Loucy (cell line): ENCODE data around the gene NEK3.

Experiments
- H2AFZ ChIP-seq: fragments of 200-600 bp; sonication (generic); 2 replicates; pipeline ENCODE4 v1.6.0; 2016; ENCODE audit warnings: antibody characterized with exemption, mild to moderate bottlenecking, low read length, moderate library complexity
- H3F3A ChIP-seq: fragments of 200-600 bp; 2 replicates; pipeline ENCODE4 v1.6.0; 2016; ENCODE audit warnings: antibody characterized with exemption, low read depth, mild to moderate bottlenecking
- H3K27me3 ChIP-seq: fragments of 200-600 bp; sonication (generic); 2 replicates; pipeline ENCODE4 v1.6.1; 2014; ENCODE audit warnings: low read length, mild to moderate bottlenecking; ENCODE audit not compliant: insufficient read depth, poor library complexity, severe bottlenecking
- H3K36me3 ChIP-seq: fragments of 200-600 bp; sonication (generic); 2 replicates; pipeline ENCODE4 v1.6.1; 2016; ENCODE audit warnings: low read length; ENCODE audit not compliant: insufficient read depth
- H3K4me1 ChIP-seq: fragments of 200-600 bp; sonication (generic); 2 replicates; pipeline ENCODE4 v1.5.1; 2014; ENCODE audit warnings: low read length, mild to moderate bottlenecking; ENCODE audit not compliant: insufficient read depth, poor library complexity, severe bottlenecking
- H3K4me2 ChIP-seq: fragments of 200-600 bp; sonication (generic); 2 replicates; pipeline ENCODE4 v1.6.0; 2014; ENCODE audit warnings: antibody characterized with exemption, low read length, low read depth, mild to moderate bottlenecking; ENCODE audit not compliant: poor library complexity, severe bottlenecking
- H3K4me3 ChIP-seq: fragments of 200-600 bp; sonication (generic); 2 replicates; pipeline ENCODE4 v1.5.1; 2014; ENCODE audit warnings: low read length, mild to moderate bottlenecking, mixed read lengths; ENCODE audit not compliant: poor library complexity, severe bottlenecking
- H3K79me2 ChIP-seq: fragments of 200-600 bp; sonication (generic); 2 replicates; pipeline ENCODE4 v1.6.1; 2014; ENCODE audit warnings: low read length; ENCODE audit not compliant: insufficient read depth
- H3K9ac ChIP-seq: fragments of 200-600 bp; sonication (generic); 2 replicates; pipeline ENCODE4 v1.6.0; 2014; ENCODE audit warnings: mild to moderate bottlenecking, low read depth, low read length, moderate library complexity; ENCODE audit not compliant: poor library complexity, severe bottlenecking
- H3K9me2 ChIP-seq: fragments of 200-600 bp; sonication (generic); replicated peaks from 2 replicates; pipeline ENCODE4 v1.6.1; 2016; ENCODE audit warnings: low read depth, low read length, mixed read lengths
- H3K9me3 ChIP-seq: fragments of 200-600 bp; sonication (generic); 2 replicates; pipeline ENCODE4 v1.6.1; 2014; ENCODE audit warnings: mild to moderate bottlenecking, antibody characterized with exemption, low read length, low read depth; ENCODE audit not compliant: insufficient read depth
- H4K20me1 ChIP-seq: fragments of 200-600 bp; sonication (generic); 2 replicates; pipeline ENCODE4 v1.6.0; 2014; ENCODE audit warnings: antibody characterized with exemption, low read length, mild to moderate bottlenecking; ENCODE audit not compliant: insufficient read depth, poor library complexity, severe bottlenecking
- EZH2phosphoT487 ChIP-seq: fragments of 200-600 bp; IDR thresholded peaks from 2 replicates; pipeline ENCODE4 v1.6.1; 2018; ENCODE audit warnings: antibody characterized with exemption, mild to moderate bottlenecking, moderate library complexity, borderline replicate concordance
- TF ChIP-seq, protein P1 (sequence below): fragments of 200-600 bp; sonication (generic); conservative IDR thresholded peaks from 2 replicates; pipeline ENCODE4 v1.5.1; 2014; ENCODE audit warnings: mild to moderate bottlenecking, antibody characterized with exemption, low read length

The NEK3 gene

DNA sequence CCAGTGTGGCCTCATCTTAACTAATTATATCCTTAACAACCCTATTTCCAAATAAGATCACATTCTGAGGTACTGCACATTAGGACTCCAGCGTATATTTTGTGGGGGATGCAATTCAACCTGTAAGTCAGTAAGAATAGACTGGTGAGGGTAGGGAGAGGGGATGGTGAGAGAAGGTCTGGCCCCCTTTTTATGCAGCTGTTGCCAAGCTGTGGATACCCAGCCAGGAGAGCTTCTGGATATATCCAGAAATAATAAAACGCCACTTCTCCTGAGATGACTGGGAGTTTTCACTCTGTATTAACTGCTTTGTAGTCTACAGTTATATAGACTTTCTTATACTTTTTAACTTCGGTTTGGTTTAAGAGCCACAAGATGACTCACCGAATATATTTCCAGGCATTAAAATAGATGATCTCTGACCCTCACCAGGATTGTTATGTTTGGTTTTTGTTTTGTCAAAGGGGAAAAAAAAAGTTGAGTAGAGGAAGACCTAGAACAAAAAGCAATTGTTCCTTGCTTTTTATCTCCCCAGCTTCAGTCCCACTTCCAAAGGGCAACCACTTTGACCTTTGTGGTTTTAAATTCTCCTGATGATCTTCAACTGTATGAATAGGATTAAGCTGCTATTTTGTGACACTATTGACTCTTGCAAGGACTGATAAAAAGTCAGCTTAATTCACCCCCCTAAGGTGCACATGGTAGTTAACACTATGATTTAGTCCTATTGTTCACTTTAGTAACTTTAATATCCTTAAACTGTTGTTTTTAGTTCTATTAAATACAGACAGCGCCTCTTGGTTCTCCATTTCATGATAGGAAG, 3.1 kb upstream of the NEK3 start:
- H3K4me3 ChIP-seq = peak overlapping the region; percentile 9
- H3K4me2 ChIP-seq = peak overlapping the region; percentile 56
- TF ChIP-seq, protein P1, sequence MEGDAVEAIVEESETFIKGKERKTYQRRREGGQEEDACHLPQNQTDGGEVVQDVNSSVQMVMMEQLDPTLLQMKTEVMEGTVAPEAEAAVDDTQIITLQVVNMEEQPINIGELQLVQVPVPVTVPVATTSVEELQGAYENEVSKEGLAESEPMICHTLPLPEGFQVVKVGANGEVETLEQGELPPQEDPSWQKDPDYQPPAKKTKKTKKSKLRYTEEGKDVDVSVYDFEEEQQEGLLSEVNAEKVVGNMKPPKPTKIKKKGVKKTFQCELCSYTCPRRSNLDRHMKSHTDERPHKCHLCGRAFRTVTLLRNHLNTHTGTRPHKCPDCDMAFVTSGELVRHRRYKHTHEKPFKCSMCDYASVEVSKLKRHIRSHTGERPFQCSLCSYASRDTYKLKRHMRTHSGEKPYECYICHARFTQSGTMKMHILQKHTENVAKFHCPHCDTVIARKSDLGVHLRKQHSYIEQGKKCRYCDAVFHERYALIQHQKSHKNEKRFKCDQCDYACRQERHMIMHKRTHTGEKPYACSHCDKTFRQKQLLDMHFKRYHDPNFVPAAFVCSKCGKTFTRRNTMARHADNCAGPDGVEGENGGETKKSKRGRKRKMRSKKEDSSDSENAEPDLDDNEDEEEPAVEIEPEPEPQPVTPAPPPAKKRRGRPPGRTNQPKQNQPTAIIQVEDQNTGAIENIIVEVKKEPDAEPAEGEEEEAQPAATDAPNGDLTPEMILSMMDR = no peak
- no peak for TF ChIP-seq EZH2phosphoT487
- no peaks in the 10 kb centered on the region; the same call in 1 of the 2 replicates for H3F3A ChIP-seq
- H3K4me1 ChIP-seq = peaks cover 47% of the 10 kb centered on the region
- peaks cover 11% of the 10 kb centered on the region; the same call in 1 of the 2 replicates for H3K36me3 ChIP-seq
- H3K79me2 ChIP-seq = peaks cover 17% of the 10 kb centered on the region; the same call in 1 of the 2 replicates
- H3K9me2 ChIP-seq = no peaks in the 10 kb centered on the region
- no peak overlapping the region for H2AFZ ChIP-seq
- no peaks in the 10 kb centered on the region for H4K20me1 ChIP-seq
- peak overlapping the region; percentile 36 for H3K9ac ChIP-seq
- H3K27me3 ChIP-seq = no peaks in the 10 kb centered on the region
- H3K9me3 ChIP-seq = no peaks in the 10 kb centered on the region

GRCh38 chr13:52161181-52161646, 1.8 kb upstream of the NEK3 start:
- Histone ChIP-seq H3K4me3 (peak overlapping the region; percentile 32), H3K4me2 (peak overlapping the region; percentile 56), H3K36me3 (peaks cover 3% of the 10 kb centered on the region; the same call in 1 of the 2 replicates), H3K9ac (peak overlapping the region; percentile 10), H3K9me2 (no peaks in the 10 kb centered on the region), H3F3A (peaks cover 4% of the 10 kb centered on the region; the same call in 1 of the 2 replicates), H3K27me3 (no peaks in the 10 kb centered on the region), H3K79me2 (peaks cover 17% of the 10 kb centered on the region; the same call in 1 of the 2 replicates), H3K4me1 (peaks cover 59% of the 10 kb centered on the region), H3K9me3 (no peaks in the 10 kb centered on the region), H4K20me1 (no peaks in the 10 kb centered on the region), H2AFZ (no peak overlapping the region)
- TF ChIP-seq, protein P1 = no peak
- TF ChIP-seq EZH2phosphoT487 = no peak

DNA sequence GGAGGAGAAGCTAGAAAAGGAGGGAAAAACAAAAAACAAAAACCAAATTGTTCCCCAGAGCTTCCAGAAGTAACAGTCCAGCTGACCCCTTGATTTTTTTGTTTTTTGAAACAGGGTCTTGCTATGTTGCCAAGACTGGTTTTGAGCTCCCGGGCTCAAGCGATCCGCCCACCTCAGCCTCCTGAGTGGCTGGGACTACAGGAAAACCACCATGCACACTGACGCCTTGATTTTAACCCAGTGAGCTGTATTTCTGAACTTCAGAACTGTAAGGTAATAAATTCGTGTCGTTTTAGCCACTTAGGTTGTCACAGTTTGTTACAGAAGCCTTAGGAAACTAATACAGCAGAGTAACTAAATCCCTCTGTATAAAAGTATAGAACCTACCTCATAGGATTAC, 1.1 kb upstream of the NEK3 start:
- Histone ChIP-seq H3K36me3 (peaks cover under 1% of the 10 kb centered on the region; the same call in 1 of the 2 replicates), H3K4me1 (peaks cover 61% of the 10 kb centered on the region), H3K9ac (peak overlapping the region; percentile 10), H3F3A (peaks cover 4% of the 10 kb centered on the region; the same call in 1 of the 2 replicates), H3K9me2 (no peaks in the 10 kb centered on the region), H4K20me1 (no peaks in the 10 kb centered on the region), H3K9me3 (no peaks in the 10 kb centered on the region), H3K27me3 (no peaks in the 10 kb centered on the region), H3K4me3 (peak overlapping the region; percentile 32), H3K4me2 (peak overlapping the region; percentile 56), H3K79me2 (peaks cover 17% of the 10 kb centered on the region; the same call in 1 of the 2 replicates), H2AFZ (no peak overlapping the region)
- TF ChIP-seq, protein P1 = no peak
